ENCODE data around the gene NMD3. TPM values are rescaled to one million over a fixed set of nuclear protein-coding genes. Genes with fewer than 3 reads are reported as not detected.

NMD3 gene
- polyA plus RNA-seq, 1 experiment = 70.5 TPM

DNA sequence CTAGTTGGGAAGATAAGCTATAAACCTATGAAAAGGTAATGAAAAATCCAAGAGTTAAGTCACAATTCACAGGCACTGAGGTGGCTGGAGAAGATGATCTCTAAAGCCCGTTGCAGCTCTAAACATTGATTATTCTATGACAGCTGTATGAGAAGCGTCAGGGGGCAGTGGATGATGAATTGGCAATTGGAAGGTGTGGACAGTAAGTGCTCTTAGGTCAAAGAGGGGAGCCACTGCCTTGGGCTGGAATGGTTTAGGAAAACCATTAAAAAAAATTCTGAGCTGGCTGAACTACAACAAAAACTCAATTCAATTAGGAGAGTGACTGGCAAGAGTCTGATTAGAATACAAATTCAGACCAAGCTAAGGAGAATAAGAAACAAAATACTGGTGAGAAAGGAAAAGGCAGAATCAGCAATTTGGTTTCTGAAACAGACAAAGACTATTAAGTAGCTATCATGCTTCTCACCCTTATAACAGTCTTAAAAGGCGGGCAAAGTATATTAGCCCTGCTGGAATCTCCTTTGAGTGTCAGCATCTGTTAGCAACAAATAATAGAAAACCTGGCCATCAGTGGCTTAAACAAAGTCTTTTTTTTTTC is 8.8 kb upstream of the NMD3 start:
- Histone ChIP-seq H3K27me3 (ENCODE audit: control insufficient read depth, insufficient read depth, low read length) (no peaks in the 10 kb centered on the region), H3K4me3 (ENCODE audit: low read depth, low read length) (no peak overlapping the region), H3K9me3 (ENCODE audit: control insufficient read depth, insufficient read depth, low read length) (no peaks in the 10 kb centered on the region), H3K27ac (ENCODE audit: low read depth, low read length) (no peak overlapping the region)
- POLR2A ChIA-PET = interaction anchor here (1.1 kb wide), 1 partner anchor 9 kb away, joined by 3 read pairs; the partner anchor contains the start of gene NMD3
- CTCF ChIA-PET = no interaction called here
- TF ChIP-seq, protein P1, sequence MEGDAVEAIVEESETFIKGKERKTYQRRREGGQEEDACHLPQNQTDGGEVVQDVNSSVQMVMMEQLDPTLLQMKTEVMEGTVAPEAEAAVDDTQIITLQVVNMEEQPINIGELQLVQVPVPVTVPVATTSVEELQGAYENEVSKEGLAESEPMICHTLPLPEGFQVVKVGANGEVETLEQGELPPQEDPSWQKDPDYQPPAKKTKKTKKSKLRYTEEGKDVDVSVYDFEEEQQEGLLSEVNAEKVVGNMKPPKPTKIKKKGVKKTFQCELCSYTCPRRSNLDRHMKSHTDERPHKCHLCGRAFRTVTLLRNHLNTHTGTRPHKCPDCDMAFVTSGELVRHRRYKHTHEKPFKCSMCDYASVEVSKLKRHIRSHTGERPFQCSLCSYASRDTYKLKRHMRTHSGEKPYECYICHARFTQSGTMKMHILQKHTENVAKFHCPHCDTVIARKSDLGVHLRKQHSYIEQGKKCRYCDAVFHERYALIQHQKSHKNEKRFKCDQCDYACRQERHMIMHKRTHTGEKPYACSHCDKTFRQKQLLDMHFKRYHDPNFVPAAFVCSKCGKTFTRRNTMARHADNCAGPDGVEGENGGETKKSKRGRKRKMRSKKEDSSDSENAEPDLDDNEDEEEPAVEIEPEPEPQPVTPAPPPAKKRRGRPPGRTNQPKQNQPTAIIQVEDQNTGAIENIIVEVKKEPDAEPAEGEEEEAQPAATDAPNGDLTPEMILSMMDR (IDR thresholded peaks at IDR 0.05; ENCODE audit: low read depth, low read length) = no peak
- no peak for DNase-seq (ENCODE audit: low read depth, low spot score)

DNA sequence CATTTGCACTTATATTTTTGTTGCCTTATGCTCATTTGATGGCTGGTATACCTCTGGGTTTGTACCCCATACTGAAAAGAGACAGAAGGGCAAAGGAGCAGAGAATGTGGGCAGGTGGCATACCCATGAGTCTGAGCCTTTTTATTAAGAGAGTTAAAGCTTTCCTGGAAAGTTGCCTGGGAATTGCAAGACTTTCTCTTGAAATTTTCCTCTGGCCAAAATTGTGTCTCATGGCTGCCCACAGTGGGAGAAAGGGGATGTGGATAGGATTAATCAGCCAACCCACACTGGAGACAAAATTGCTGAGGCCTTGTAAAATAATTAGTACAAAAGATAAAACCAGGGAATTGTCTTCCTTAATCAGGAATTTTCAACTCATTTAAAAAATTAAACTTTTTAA is 8.2 kb upstream of the NMD3 start:
- H3K27ac ChIP-seq (ENCODE audit: low read depth, low read length) = no peak overlapping the region
- H3K4me3 ChIP-seq (ENCODE audit: low read depth, low read length) = no peak overlapping the region
- H3K27me3 ChIP-seq (ENCODE audit: control insufficient read depth, insufficient read depth, low read length) = no peaks in the 10 kb centered on the region
- H3K9me3 ChIP-seq (ENCODE audit: control insufficient read depth, insufficient read depth, low read length) = no peaks in the 10 kb centered on the region
- POLR2A ChIA-PET = no interaction called here
- TF ChIP-seq, protein P1 (IDR thresholded peaks at IDR 0.05; ENCODE audit: low read depth, low read length) = no peak
- CTCF ChIA-PET = interaction anchor here (1.4 kb wide), 1 partner anchor 62 kb away, joined by 5 read pairs; no protein-coding TSS in a partner anchor
- DNase-seq (ENCODE audit: low read depth, low spot score) = no peak

DNA sequence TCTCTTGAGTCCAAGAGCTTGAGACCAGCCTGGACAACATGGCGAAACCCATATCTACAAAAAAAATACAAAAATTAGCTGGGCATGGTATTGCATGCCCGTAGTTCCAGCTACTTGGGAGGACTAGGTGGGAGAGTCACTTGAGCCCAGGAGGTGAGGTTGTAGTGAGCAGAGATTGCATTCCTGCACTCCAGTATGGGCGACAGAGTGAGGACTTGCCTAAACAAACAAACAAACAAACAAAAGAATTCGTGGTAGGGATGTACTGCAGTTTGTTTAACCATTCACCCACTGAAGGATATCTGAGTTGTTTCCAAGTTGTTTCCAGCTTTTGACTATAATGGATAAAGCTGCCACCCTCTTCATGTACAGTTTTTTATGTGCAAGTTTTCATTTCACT is 7.5 kb upstream of the NMD3 start:
- no peak overlapping the region for H3K27ac ChIP-seq (ENCODE audit: low read depth, low read length)
- TF ChIP-seq, protein P1 (IDR thresholded peaks at IDR 0.05; ENCODE audit: low read depth, low read length) = no peak
- H3K9me3 ChIP-seq (ENCODE audit: control insufficient read depth, insufficient read depth, low read length) = no peaks in the 10 kb centered on the region
- CTCF ChIA-PET = interaction anchor here (1.4 kb wide), 1 partner anchor 61 kb away, joined by 5 read pairs; no protein-coding TSS in a partner anchor
- H3K4me3 ChIP-seq (ENCODE audit: low read depth, low read length) = no peak overlapping the region
- H3K27me3 ChIP-seq (ENCODE audit: control insufficient read depth, insufficient read depth, low read length) = no peaks in the 10 kb centered on the region
- DNase-seq (ENCODE audit: low read depth, low spot score) = no peak
- POLR2A ChIA-PET = no interaction called here

DNA sequence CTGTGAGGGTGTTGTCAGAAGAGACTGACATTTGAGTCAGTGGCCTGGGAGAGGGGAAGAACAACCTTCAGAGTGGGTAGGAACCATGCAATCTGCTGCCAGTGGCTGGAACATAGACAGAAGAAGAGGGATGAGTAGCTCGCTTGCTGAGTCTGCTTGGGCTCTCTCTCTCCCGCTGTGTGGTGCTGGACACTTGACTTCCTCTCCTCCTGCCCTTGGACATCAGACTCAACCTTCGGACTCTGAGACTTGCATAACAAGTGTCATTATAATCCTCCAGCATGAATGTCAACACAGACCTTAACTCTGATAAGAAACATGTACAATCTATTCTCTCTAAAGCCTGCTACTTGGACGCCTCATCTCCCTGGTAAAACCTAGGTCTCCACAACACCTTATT is 5.9 kb upstream of the NMD3 start:
- H3K4me3 ChIP-seq (ENCODE audit: low read depth, low read length) = no peak overlapping the region
- no peak overlapping the region for H3K27ac ChIP-seq (ENCODE audit: low read depth, low read length)
- ChIA-PET POLR2A (no interaction called here), CTCF (no interaction called here)
- TF ChIP-seq, protein P1 (IDR thresholded peaks at IDR 0.05; ENCODE audit: low read depth, low read length) = no peak
- H3K27me3 ChIP-seq (ENCODE audit: control insufficient read depth, insufficient read depth, low read length) = no peaks in the 10 kb centered on the region
- DNase-seq (ENCODE audit: low read depth, low spot score) = no peak
- no peaks in the 10 kb centered on the region for H3K9me3 ChIP-seq (ENCODE audit: control insufficient read depth, insufficient read depth, low read length)

DNA sequence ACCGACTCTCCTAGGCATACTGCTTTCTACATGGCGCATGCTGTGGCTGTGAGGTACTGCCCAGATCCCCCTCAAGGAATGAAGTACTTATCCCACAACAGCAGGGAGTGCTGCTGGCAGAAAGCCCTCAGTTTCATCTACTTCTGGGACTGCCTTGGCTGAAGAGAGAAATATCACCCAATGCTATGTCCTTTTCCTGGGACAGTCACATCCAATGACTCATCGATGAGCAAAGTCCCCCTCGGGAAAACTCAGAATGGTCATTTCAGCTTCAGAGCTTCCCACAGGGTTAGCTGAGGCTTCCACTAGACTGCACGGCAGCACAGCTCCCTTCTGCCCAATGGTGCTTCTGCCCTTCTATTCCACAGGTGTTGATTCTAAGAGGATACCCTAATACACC is 3.6 kb upstream of the NMD3 start:
- no peak overlapping the region for H3K4me3 ChIP-seq (ENCODE audit: low read depth, low read length)
- CTCF ChIA-PET = interaction anchor here (0.7 kb wide), 1 partner anchor 58 kb away, joined by 3 read pairs; no protein-coding TSS in a partner anchor
- POLR2A ChIA-PET = no interaction called here
- no peaks in the 10 kb centered on the region for H3K27me3 ChIP-seq (ENCODE audit: control insufficient read depth, insufficient read depth, low read length)
- H3K27ac ChIP-seq (ENCODE audit: low read depth, low read length) = no peak overlapping the region
- no peak for DNase-seq (ENCODE audit: low read depth, low spot score)
- H3K9me3 ChIP-seq (ENCODE audit: control insufficient read depth, insufficient read depth, low read length) = no peaks in the 10 kb centered on the region
- TF ChIP-seq, protein P1 (IDR thresholded peaks at IDR 0.05; ENCODE audit: low read depth, low read length) = no peak
